Activated CD4-positive, alpha-beta T cell treated with anti-CD3 and anti-CD28 coated beads, Interleukin-2, amount 10 ng/mL, durations not matched to agents 24 days and 14 days (primary cell): ENCODE results near the gene PRKN. TPM values are rescaled to one million over a fixed set of nuclear protein-coding genes. Genes with fewer than 3 reads are reported as not detected.
"Not testable (repeated sequence)": the region's sequence is repeated elsewhere in the genome, so short reads cannot be mapped to it uniquely, and the experiment has no call there.

Source experiments
- DNase-seq: peaks from one replicate; pipeline ENCODE4 v3.0.0; 2022
- H3K27ac Mint-ChIP-seq: one replicate; pipeline ENCODE4 v1.8.0; 2022; ENCODE audit warnings: mild to moderate bottlenecking, mixed read lengths
- H3K27me3 Mint-ChIP-seq: one replicate; pipeline ENCODE4 v1.8.0; 2022; ENCODE audit warnings: mixed read lengths
- H3K36me3 Mint-ChIP-seq: one replicate; pipeline ENCODE4 v1.8.0; 2022; ENCODE audit warnings: low read depth, mild to moderate bottlenecking, mixed read lengths
- H3K4me1 Mint-ChIP-seq: one replicate; pipeline ENCODE4 v1.8.0; 2021; ENCODE audit warnings: mixed read lengths
- H3K4me3 Mint-ChIP-seq: one replicate; pipeline ENCODE4 v1.8.0; 2022; ENCODE audit warnings: mild to moderate bottlenecking, moderate library complexity, mixed read lengths
- H3K9me3 Mint-ChIP-seq: one replicate; pipeline ENCODE4 v1.8.0; 2021; ENCODE audit warnings: mixed read lengths
- intact Hi-C: fragments of 100-400 bp; cut with micrococcal nuclease; formaldehyde crosslinking; loops from one replicate; pipeline ENCODE4 v1.15.1; 2023
- total RNA-seq: library from RNA; stranded (reverse); gene quantifications from 2 replicates; pipeline ENCODE4 v1.2.3, GENCODE V29; 2022

The PRKN gene
- total RNA-seq, 1 donor from 2014 or later = not detected

DNA sequence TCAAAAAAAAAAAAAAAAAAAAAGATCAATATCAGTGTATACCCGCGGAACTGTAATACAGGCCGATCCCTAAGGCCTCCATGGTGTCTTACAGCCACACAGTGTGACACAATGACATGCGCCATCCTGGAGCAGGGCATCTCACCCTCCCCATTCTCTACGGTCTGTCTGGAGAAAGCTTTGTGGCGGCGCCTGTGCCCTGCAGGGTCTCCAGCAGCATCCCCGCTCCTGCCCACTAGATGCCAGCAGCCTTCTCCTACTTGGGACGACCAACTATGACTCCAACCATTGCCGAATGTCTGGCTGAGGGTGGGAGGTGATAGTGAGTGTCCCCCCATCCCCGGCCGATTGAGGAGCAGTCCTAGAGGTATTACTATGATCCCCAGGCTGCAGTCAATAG is 894.9 kb downstream of the PRKN start:
- H3K9me3 Mint-ChIP-seq = no peaks in the 10 kb centered on the region
- no peaks in the 10 kb centered on the region for H3K36me3 Mint-ChIP-seq
- no peak overlapping the region for H3K4me3 Mint-ChIP-seq
- no peak for DNase-seq
- no peak overlapping the region for H3K27ac Mint-ChIP-seq
- H3K27me3 Mint-ChIP-seq = no peaks in the 10 kb centered on the region
- no peaks in the 10 kb centered on the region for H3K4me1 Mint-ChIP-seq
- intact Hi-C loops = no loop called here

- intact Hi-C loops = no loop called here
- Mint-ChIP-seq H3K27ac (no peak overlapping the region), H3K27me3 (no peaks in the 10 kb centered on the region), H3K4me1 (no peaks in the 10 kb centered on the region), H3K4me3 (no peak overlapping the region), H3K9me3 (no peaks in the 10 kb centered on the region), H3K36me3 (no peaks in the 10 kb centered on the region)
- no peak for DNase-seq
These were observed 896.5 kb downstream of the PRKN start for GRCh38 chr6:161830866-161831616.

GRCh38 chr6:161829291-161829729 is 898.3 kb downstream of the PRKN start:
- no peak overlapping the region for H3K4me3 Mint-ChIP-seq
- no peaks in the 10 kb centered on the region for H3K4me1 Mint-ChIP-seq
- DNase-seq = peak; percentile 54
- H3K36me3 Mint-ChIP-seq = no peaks in the 10 kb centered on the region
- intact Hi-C loops = no loop called here
- H3K9me3 Mint-ChIP-seq = no peaks in the 10 kb centered on the region
- H3K27me3 Mint-ChIP-seq = no peaks in the 10 kb centered on the region
- H3K27ac Mint-ChIP-seq = no peak overlapping the region

GRCh38 chr6:161828355-161828754 is 899.2 kb downstream of the PRKN start:
- Mint-ChIP-seq H3K36me3 (no peaks in the 10 kb centered on the region), H3K27me3 (no peaks in the 10 kb centered on the region), H3K4me3 (no peak overlapping the region), H3K4me1 (no peaks in the 10 kb centered on the region), H3K9me3 (no peaks in the 10 kb centered on the region), H3K27ac (no peak overlapping the region)
- intact Hi-C loops = no loop called here
- no peak for DNase-seq

- no peak overlapping the region for H3K4me3 Mint-ChIP-seq
- H3K27ac Mint-ChIP-seq = no peak overlapping the region
- H3K36me3 Mint-ChIP-seq = no peaks in the 10 kb centered on the region
- no peaks in the 10 kb centered on the region for H3K9me3 Mint-ChIP-seq
- no peak for DNase-seq
- H3K27me3 Mint-ChIP-seq = no peaks in the 10 kb centered on the region
- intact Hi-C loops = no loop called here
- H3K4me1 Mint-ChIP-seq = no peaks in the 10 kb centered on the region
These were observed 901.1 kb downstream of the PRKN start for GRCh38 chr6:161826512-161826911.

DNA sequence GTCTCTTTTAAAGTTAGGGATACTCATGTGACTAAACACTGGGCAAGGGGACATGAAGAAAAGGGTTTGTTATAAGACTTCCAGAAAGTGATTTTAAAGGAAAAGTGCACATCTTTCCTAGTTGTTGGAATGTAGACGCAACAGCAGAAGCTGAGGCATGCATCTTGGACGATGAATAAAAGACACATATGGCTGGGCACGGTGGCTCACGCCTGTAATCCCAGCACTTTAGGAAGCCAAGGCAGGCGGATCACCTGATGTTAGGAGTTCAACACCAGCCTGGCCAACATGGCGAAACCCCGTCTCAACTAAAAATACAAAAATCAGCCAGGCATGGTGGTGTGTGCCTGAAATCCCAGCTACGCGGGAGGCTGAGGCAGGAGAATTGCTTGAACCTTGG is 905.4 kb downstream of the PRKN start:
- H3K4me1 Mint-ChIP-seq, DNase-seq, H3K27me3 Mint-ChIP-seq, H3K27ac Mint-ChIP-seq, H3K36me3 Mint-ChIP-seq, intact Hi-C loops, H3K9me3 Mint-ChIP-seq, H3K4me3 Mint-ChIP-seq: not testable (repeated sequence)

- H3K27ac Mint-ChIP-seq = no peak overlapping the region
- intact Hi-C loops = no loop called here
- H3K4me3 Mint-ChIP-seq = no peak overlapping the region
- H3K27me3 Mint-ChIP-seq = no peaks in the 10 kb centered on the region
- no peaks in the 10 kb centered on the region for H3K9me3 Mint-ChIP-seq
- H3K36me3 Mint-ChIP-seq = no peaks in the 10 kb centered on the region
- no peak for DNase-seq
- H3K4me1 Mint-ChIP-seq = no peaks in the 10 kb centered on the region
These were observed 909.7 kb downstream of the PRKN start for GRCh38 chr6:161817881-161818280.

- no peaks in the 10 kb centered on the region for H3K36me3 Mint-ChIP-seq
- no peak for DNase-seq
- H3K9me3 Mint-ChIP-seq = no peaks in the 10 kb centered on the region
- H3K27ac Mint-ChIP-seq = no peak overlapping the region
- H3K27me3 Mint-ChIP-seq = no peaks in the 10 kb centered on the region
- intact Hi-C loops = no loop called here
- no peaks in the 10 kb centered on the region for H3K4me1 Mint-ChIP-seq
- H3K4me3 Mint-ChIP-seq = no peak overlapping the region
These were observed 911.6 kb downstream of the PRKN start for GRCh38 chr6:161815965-161816364.

- no peak for DNase-seq
- no peak overlapping the region for H3K4me3 Mint-ChIP-seq
- no peaks in the 10 kb centered on the region for H3K27me3 Mint-ChIP-seq
- no peak overlapping the region for H3K27ac Mint-ChIP-seq
- intact Hi-C loops = no loop called here
- no peaks in the 10 kb centered on the region for H3K4me1 Mint-ChIP-seq
- H3K9me3 Mint-ChIP-seq = no peaks in the 10 kb centered on the region
- H3K36me3 Mint-ChIP-seq = no peaks in the 10 kb centered on the region
These were observed 914.4 kb downstream of the PRKN start for GRCh38 chr6:161813156-161813555.

DNA sequence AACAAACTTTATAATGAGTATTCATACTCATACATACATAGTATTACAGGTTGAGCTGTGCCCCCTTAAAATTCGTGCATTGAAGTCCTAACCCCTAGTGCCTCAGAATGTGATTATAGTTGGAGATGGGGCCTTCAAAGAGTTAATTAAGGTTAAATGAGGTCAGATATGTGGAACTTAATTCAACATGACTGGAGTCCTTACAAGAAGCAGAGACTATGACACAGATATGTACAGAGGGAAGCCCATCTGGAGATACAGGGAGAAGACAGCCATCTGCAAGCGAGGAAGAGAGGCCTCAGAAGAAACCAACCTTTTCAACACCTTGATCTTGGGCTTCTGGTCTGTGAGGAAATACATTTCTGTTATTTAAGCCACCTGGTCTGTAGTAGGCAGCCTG is 917.6 kb downstream of the PRKN start:
- H3K36me3 Mint-ChIP-seq = no peaks in the 10 kb centered on the region

GRCh38 chr6:161804838-161805237 is 922.7 kb downstream of the PRKN start:
- no peak overlapping the region for H3K27ac Mint-ChIP-seq
- no peaks in the 10 kb centered on the region for H3K4me1 Mint-ChIP-seq
- H3K36me3 Mint-ChIP-seq = no peaks in the 10 kb centered on the region
- no peaks in the 10 kb centered on the region for H3K27me3 Mint-ChIP-seq
- no peak overlapping the region for H3K4me3 Mint-ChIP-seq
- intact Hi-C loops = no loop called here
- H3K9me3 Mint-ChIP-seq = no peaks in the 10 kb centered on the region
- DNase-seq = no peak

More for the DNA sequence above, 917.6 kb downstream of the PRKN start:
- Mint-ChIP-seq H3K4me1 (no peaks in the 10 kb centered on the region), H3K9me3 (no peaks in the 10 kb centered on the region), H3K4me3 (no peak overlapping the region), H3K27me3 (no peaks in the 10 kb centered on the region), H3K27ac (no peak overlapping the region)
- no peak for DNase-seq
- intact Hi-C loops = no loop called here

- no peaks in the 10 kb centered on the region for H3K9me3 Mint-ChIP-seq
- no peaks in the 10 kb centered on the region for H3K27me3 Mint-ChIP-seq
- no peak overlapping the region for H3K4me3 Mint-ChIP-seq
- DNase-seq = no peak
- H3K36me3 Mint-ChIP-seq = no peaks in the 10 kb centered on the region
- intact Hi-C loops = no loop called here
- no peaks in the 10 kb centered on the region for H3K4me1 Mint-ChIP-seq
- no peak overlapping the region for H3K27ac Mint-ChIP-seq
These were observed 924.4 kb downstream of the PRKN start for GRCh38 chr6:161803131-161803530.

DNA sequence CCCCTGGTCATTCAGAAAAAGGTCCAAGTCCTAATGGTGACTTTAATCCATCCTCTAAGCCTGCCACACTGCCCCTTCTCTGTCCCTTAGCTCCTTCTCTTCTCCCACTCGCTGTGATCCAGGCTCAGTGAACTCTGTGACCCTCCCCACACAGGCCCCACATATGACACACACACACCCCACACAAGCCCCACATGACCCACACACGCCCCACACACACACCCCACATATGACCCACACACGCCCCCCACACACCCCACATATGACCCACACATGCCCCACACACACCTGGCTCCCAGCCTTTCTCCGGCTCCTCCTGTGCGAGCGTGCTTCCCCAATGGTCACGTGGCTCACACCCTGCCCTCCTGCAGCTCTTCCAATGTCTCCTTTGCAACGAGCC is 925.3 kb downstream of the PRKN start:
- H3K27me3 Mint-ChIP-seq = no peaks in the 10 kb centered on the region
- no peak for DNase-seq
- intact Hi-C loops = no loop called here
- no peaks in the 10 kb centered on the region for H3K9me3 Mint-ChIP-seq
- no peak overlapping the region for H3K4me3 Mint-ChIP-seq
- no peaks in the 10 kb centered on the region for H3K36me3 Mint-ChIP-seq
- H3K4me1 Mint-ChIP-seq = no peaks in the 10 kb centered on the region
- no peak overlapping the region for H3K27ac Mint-ChIP-seq

DNA sequence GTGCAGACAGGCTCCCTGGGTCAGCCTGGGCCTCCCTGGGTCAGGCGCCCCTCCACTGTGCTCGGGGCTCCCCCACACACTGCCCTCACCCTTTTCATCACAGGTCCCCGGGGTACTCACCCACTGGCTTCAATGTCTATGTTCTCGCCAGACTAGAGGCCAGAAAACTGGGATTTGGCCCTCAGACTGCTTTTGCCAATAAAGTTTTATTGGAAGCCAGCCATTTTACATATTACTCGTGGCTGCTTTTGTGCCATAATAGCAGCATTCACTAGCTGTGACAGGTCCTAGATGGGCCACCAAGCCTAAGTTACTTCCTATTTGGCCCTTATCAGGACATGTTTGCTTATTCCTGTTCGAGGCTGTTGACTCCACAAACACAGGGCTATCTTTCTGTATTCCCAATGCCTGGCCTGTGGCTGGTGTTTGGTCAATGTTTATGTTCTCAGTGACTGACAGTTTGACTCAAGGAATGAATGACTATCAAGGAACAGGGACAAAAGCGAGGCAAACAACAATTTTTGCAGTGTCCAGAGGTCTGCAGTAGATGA is 928.6 kb downstream of the PRKN start:
- no peaks in the 10 kb centered on the region for H3K4me1 Mint-ChIP-seq
- intact Hi-C loops = no loop called here
- no peak overlapping the region for H3K4me3 Mint-ChIP-seq
- H3K9me3 Mint-ChIP-seq = no peaks in the 10 kb centered on the region
- no peak overlapping the region for H3K27ac Mint-ChIP-seq
- H3K27me3 Mint-ChIP-seq = no peaks in the 10 kb centered on the region
- H3K36me3 Mint-ChIP-seq = no peaks in the 10 kb centered on the region
- no peak for DNase-seq

GRCh38 chr6:161796681-161797080 is 930.9 kb downstream of the PRKN start:
- no peak overlapping the region for H3K27ac Mint-ChIP-seq

More at GRCh38 chr6:161796681-161797080, 930.9 kb downstream of the PRKN start:
- intact Hi-C loops = no loop called here
- Mint-ChIP-seq H3K27me3 (no peaks in the 10 kb centered on the region), H3K4me1 (no peaks in the 10 kb centered on the region), H3K4me3 (no peak overlapping the region), H3K9me3 (no peaks in the 10 kb centered on the region), H3K36me3 (no peaks in the 10 kb centered on the region)
- DNase-seq = no peak
